Raji (cell line): ENCODE measurements around the gene TTLL3.

ENCODE experiments used
- POLR2A ChIP-seq: IDR thresholded peaks from 2 replicates; pipeline ENCODE4 v1.6.1; 2011; ENCODE audit warnings: low read depth, low read length, control low read depth; ENCODE audit not compliant: insufficient read depth

Gene TTLL3

DNA sequence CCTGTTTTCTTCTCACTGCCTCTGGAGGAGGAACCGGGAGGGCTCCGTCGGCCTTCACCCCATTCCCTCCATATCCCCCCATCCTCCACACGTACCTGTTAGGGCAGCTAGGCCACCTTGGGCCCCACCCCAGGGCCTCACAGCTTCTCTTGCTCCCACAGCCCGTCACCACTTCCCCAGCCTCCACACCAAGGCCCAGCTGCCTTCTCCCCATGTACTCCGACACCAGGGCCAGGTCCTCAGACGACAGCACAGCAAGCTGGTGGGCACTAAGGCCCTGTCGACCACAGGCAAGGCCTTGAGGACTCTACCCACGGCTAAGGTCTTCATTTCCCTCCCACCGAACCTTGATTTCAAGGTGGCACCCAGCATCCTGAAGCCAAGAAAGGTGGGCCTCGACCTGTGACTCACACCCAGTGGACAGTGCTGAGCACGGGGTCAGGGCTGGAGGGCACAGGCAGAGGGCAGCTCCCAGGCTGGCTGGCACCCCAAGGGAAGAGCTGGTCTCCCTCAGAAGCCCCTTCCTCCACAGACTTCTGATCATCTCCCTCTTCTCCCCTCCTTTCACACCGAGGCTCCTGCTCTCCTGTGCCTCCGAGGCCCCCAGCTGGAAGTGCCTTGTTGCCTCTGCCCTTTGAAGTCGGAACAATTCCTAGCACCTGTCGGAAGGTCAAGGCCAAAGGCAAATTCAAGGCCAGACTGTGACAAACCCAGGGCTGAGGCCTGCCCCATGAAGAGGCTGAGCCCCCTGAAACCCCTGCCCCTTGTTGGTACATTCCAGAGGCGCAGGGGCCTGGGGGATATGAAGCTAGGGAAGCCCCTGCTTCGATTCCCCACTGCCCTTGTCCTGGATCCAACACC is 24.7 kb downstream of the TTLL3 start:
- no peak for TF ChIP-seq POLR2A

DNA sequence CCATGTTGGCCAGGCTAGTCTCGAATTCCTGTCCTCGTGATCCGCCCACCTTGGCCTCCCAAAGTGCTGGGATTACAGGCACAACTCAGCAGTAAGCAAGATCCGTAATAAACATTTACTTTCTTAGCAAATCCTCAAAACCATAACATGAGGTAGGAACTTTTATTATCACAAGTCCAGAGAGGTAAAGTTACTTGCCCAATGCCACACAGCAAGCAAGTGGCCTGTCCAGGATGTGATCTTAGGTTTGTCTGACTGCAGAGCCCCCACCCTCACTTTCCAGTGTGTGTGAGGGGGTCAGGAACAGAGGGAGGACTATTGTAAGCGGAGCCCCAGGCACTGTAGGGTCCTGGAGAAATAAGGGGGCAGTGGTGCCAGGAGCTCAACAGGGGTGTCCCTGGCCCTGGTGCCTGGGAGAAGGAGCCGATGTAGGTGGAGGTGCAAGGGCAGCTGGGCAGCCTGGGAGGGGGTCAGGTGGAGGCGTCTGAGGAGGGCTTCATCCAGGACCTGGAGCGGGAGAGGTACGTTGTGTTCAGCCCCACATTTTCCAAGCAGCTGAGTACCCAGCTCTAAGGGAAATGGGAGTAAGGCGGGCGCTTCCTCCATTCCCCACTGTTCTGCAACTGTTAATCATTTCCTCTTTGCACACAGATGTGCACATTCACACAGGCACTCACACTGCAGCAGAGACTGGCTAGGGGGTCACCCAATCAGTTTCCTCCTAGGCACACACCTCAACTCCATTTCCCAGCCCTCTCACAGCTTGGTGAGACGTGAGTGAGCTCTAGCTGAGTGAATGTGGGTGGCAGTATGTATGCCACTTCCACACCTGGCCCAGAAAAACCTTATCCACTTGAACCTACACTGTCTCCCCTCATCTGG is 27.9 kb downstream of the TTLL3 start:
- no peak for TF ChIP-seq POLR2A

DNA sequence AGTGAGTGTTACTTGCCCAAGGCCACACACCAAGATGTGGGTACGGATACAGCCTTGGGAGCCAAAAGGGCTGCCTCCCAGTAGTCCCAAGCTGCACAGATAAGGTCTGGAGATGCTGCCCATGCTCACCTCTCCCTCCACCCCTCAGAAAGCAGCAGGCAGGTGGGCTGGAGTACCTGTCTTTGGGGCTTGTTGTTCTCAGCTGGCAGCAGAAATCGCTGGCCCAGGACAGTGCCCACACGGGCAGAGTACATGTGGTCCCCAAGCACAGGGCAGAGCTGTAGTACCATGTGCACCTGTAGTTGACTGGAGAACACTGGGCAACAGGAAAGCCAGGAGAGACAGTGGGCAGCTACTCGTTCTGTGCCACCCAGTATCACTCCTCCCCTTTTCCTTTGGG is 28.8 kb downstream of the TTLL3 start:
- no peak for TF ChIP-seq POLR2A

DNA sequence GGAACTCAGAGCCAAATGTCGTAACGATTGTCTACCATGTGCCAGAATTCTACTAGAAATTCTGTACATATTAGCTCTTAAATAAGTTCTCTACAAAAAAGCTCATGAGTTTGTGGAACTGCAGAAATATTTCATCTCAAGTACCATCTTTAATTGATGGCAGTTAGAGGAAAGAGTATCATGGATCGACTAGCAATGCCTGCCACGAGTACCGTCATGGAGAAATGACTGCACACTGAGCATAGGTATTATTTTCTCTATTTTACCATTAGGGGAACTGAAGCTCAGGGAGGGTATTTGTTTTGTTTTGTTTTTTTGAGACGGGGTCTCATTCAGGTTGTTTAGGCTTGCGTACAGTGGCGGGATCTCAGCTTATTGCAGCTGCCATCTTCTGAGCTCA is 31.0 kb downstream of the TTLL3 start:
- no peak for TF ChIP-seq POLR2A

DNA sequence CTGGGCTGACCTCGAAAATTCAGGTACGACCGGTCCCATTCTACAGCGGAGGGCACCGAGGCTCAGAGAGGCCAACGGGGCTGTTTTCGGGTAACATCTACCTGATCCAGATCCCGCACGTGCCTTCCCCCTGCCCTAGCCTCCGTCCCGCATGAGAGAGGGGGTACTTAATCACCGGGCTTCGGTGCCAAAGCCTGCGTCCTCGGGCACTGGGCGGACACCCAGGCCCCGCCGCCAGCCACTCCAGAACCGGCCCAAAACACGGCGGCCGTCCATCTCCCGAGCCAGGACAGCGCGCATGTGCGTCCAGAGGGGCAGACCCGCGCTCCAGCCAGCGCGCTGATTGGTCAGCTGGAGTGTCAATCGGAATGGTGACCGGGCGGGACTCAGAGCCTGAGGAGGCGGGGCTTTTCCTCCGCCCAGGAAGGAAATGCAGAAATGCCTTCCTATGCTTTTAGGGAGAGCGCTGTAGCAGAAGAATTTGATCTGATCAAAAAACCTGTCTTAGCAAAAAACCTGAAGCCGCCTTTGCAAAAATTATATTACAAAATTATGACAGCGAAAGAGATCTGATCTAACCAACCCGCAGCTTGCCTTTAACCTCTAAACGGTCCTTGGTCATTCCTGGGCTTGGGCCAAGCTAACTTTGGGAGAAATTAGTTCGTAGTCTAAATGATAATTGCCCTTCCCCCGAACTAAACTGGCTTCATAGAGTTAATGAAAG is 33.8 kb downstream of the TTLL3 start, which contains the start of gene RPUSD3:
Gene RPUSD3, minus strand, starts transcription at position 294 of the 724 bp plus-strand sequence. Its CDS starts 18 bp downstream, at position 276.
- peak; percentile 92 for TF ChIP-seq POLR2A

DNA sequence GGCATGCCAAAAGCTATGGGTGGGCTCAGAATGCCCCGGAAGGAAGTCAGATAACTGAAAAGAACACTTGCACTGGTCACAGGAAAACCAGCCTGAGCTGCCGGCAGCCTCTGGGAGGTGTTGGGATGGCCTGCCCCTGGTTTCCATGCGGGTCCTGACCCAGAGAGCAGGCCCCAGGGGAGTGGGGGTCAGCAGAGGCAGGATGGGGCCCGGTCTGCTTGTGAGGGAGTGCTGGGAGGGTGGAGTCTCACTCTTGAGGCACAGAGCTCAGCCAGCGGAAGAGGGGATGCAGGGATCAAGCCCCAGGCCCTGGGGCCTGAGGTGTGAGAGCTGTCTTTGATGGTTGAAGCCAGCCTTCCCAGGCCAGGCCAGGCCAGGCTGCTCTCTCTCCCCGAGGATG is 36.2 kb downstream of the TTLL3 start:
- TF ChIP-seq POLR2A: no peak

DNA sequence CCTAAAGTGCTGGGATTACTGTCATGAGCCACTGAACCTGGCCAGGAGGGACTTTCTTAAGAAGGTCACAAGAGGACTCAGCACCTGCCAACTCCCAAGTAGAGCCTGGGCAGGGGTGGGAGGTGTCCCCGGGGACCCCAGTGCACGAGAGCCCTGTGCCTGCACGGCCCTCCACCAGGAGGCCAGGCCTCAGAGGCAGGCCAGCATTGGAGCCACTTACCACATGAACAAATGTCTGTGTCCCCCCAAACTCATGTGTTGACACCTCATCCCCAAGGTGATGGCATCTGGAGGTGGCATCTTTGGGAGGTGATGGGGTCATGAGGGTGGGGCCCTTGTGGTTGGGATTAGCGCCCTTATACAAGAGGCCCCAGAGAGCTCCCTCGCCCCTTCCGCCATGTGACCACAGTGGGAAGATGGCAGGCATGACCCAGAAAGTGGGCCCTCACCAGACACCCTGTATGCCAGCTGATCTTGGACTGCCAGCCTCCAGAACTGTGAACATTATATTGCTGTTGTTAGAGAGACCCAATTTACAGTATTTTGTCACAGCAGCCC is 36.9 kb downstream of the TTLL3 start:
- no peak for TF ChIP-seq POLR2A

DNA sequence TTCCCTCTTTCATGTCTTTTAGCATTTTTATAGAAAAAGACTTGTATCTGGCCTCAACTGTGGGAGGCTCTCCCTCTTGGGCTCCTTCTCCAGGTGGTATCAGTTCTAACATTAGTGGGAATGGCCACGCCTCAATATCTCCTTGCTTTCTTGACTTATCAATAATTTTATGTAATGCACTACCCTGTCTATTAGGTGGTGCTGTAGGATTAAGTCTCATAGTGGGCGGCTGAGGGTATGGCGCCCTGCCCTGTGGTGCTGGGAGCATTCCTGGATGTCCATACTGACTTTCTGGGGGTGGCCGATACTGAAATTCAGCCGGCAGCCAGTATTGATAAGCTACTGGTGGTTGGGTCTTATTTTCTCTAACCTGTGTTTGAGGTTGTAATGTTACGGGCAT is 42.5 kb downstream of the TTLL3 start:
- TF ChIP-seq POLR2A: no peak

DNA sequence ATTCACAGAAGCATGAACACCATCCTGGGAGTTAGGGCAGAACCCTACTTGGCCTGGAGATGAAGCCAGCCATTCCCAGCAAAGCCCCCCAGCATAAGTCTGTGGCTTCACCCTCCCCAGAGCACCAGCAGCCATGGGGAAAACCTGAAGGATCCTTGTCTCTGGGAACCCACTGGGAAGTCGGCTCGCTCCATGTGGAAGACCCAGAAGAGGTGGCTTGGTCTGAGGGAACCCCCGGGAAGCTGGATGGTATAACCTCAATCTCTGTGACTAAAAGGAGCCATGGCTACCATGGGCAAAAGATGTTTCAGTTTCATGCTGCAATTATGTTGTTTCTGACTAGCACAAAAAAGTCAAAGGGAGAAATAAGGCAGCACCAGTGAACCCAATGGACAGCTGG is 45.5 kb downstream of the TTLL3 start:
- no peak for TF ChIP-seq POLR2A

DNA sequence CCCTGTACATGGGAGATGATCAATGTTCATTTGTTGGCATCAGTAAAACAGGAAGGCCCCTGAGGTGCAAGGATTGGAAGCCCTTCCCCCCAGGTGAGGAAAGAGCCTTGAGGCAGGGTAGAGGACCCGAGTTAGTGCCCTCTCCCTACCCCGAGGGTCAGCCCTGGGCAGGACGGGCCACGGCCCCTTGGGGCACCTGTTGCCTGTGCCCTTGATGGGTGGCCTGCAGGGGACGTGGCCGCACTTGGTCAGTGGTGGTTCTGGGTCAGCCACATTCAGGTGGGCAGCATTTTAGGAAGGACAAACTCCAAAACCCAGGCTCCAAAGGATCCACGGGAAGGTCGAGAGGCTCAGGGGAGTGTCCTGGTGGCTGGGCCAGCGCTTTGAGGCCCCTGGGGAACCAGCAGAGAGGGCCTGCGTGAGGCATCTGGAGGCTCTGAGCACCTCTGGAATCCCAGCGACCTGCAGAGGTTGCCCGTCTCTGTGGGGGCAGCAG is 49.5 kb downstream of the TTLL3 start:
- TF ChIP-seq POLR2A: no peak

DNA sequence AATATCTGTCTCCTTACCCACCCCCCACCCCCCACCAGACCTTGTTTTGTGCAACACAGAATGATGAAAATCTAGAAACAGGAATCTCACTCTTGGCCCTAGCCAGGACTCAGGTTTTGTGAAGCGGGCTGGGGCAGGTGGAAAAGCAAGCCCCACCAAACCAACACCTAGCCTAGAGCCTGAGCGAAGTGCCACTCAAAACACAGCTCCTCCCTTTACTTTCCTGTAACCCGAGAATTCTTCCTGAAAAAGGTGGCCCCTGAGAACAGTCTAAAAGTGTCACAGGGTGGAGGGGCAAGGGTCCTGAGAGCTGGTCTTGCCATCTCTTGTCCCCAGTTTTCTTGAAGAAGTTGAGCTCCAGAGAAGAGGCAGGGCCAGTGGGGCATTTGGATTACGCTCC is 51.1 kb downstream of the TTLL3 start:
- no peak for TF ChIP-seq POLR2A

DNA sequence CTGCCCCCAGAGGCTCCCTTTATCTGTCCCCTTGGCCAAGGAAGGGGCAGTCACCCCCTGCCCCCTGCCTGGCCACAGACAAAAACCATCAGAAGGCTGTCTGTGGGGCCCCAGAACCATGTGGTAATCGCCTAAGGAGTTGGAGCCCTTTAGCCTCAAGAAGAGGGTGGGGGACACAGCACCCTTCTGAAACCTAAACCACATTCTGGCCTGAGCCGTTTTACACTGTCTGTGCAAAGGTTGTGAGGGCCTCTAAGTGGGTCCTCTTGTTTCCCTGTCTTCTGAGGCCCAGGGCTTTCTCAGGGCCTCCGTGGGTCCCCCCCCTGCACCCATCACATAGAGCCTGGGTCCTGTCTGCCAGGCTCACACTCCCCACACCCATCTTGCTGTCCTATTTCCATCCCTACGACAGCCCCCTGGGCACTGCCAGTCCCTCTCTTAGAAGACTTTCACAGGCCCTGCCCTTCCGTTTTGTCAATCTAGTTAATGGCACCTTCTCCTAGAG is 51.6 kb downstream of the TTLL3 start:
- no peak for TF ChIP-seq POLR2A

DNA sequence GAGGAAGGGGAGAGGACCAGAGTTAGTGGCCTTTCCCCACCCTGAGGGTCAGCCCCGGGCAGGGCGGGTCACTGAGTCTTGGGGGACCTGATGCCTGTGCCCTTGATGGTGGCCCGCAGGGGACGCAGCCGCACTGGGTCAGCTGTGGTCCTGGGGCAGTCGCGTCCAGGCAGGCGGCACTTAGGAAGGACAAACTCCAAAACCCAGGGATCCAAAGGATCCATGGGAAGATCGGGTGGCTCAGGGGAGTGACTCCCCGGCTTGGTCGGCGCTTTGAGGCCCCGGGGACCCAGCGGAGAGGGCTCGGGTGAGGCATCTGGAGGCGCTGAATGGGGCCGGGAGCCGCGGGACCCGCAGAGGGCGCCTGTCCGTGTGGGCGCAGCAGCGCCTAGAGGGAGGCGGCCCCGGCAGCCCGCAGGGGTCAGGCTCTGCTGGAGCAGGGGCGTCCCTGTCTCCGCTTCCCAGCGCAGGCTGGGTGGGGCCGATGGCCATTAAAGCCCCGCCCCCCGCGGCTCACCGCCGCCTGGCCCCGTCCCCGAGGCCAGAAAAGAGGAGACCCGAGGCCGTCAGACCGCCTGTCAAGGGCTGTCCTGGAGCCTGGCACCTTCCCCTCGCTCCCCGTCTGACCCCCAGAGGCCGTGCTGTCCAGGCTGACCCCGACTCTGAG is 52.5 kb downstream of the TTLL3 start:
- no peak for TF ChIP-seq POLR2A
